SU-DHL-6 (cell line): ENCODE measurements around the gene RCBTB2.

ENCODE experiments used
- H2AFZ ChIP-seq: fragments of 200-600 bp; sonication (generic); 2 replicates; pipeline ENCODE4 v1.6.1; 2014; ENCODE audit warnings: low read depth, mild to moderate bottlenecking, moderate library complexity, mixed read lengths, antibody characterized with exemption, low read length; ENCODE audit not compliant: severe bottlenecking
- H3F3A ChIP-seq: fragments of 200-600 bp; shearing (Covaris generic); 2 replicates; pipeline ENCODE4 v1.6.0; 2016; ENCODE audit warnings: antibody characterized with exemption, mild to moderate bottlenecking; ENCODE audit not compliant: insufficient read depth
- H3K27ac ChIP-seq: fragments of 200-600 bp; sonication (generic); 2 replicates; pipeline ENCODE4 v1.5.1; 2016; ENCODE audit warnings: low read depth, mild to moderate bottlenecking, low read length, moderate library complexity, mixed read lengths
- H3K27me3 ChIP-seq: fragments of 200-600 bp; sonication (generic), shearing (Covaris generic); 2 replicates; pipeline ENCODE4 v1.6.0; 2014; ENCODE audit warnings: mild to moderate bottlenecking, low read length
- H3K36me3 ChIP-seq: fragments of 200-600 bp; sonication (generic); 2 replicates; pipeline ENCODE4 v1.6.1; 2014; ENCODE audit warnings: mild to moderate bottlenecking, low read length, mixed read lengths
- H3K4me2 ChIP-seq: fragments of 300-600, 200-600 bp; shearing (Covaris generic), sonication (generic); 2 replicates; pipeline ENCODE4 v1.6.0; 2014; ENCODE audit warnings: low read length, low read depth, mild to moderate bottlenecking; ENCODE audit not compliant: poor library complexity, severe bottlenecking
- H3K4me3 ChIP-seq: fragments of 200-600 bp; sonication (generic); 2 replicates; pipeline ENCODE4 v1.5.1; 2014; ENCODE audit warnings: antibody characterized with exemption, low read length, mild to moderate bottlenecking, mixed read lengths; ENCODE audit not compliant: insufficient read depth, poor library complexity, severe bottlenecking
- H3K79me2 ChIP-seq: fragments of 200-600 bp; sonication (generic); 2 replicates; pipeline ENCODE4 v1.6.1; 2014; ENCODE audit warnings: mild to moderate bottlenecking, low read length, moderate library complexity; ENCODE audit not compliant: insufficient read depth
- H3K9ac ChIP-seq: fragments of 200-600 bp; sonication (generic); 2 replicates; pipeline ENCODE4 v1.7.0; 2014; ENCODE audit warnings: mild to moderate bottlenecking, low read length
- H3K9me2 ChIP-seq: fragments of 200-600 bp; sonication (generic); replicated peaks from 2 replicates; pipeline ENCODE4 v1.6.1; 2014; ENCODE audit warnings: low read length; ENCODE audit not compliant: insufficient read depth
- H3K9me3 ChIP-seq: fragments of 200-600 bp; sonication (generic); 2 replicates; pipeline ENCODE4 v1.6.1; 2014; ENCODE audit warnings: low read length, mixed read lengths; ENCODE audit not compliant: insufficient read depth
- H4K20me1 ChIP-seq: fragments of 200-600 bp; sonication (generic); 2 replicates; pipeline ENCODE4 v1.6.1; 2014; ENCODE audit warnings: low read depth, mild to moderate bottlenecking, antibody characterized with exemption, low read length, moderate library complexity, mixed read lengths
- EZH2phosphoT487 ChIP-seq: fragments of 200-600 bp; sonication (generic), shearing (Covaris generic); conservative IDR thresholded peaks from 2 replicates; pipeline ENCODE4 v1.6.1; 2018; ENCODE audit warnings: mild to moderate bottlenecking, antibody characterized with exemption, low read length, moderate library complexity, mixed read lengths
- TF ChIP-seq, protein P1 (sequence below): fragments of 200-600 bp; sonication (generic); IDR thresholded peaks from one replicate; pipeline ENCODE4 v1.5.1; 2017; ENCODE audit warnings: antibody characterized with exemption, mild to moderate bottlenecking, low read length, moderate library complexity; ENCODE audit not compliant: insufficient read depth, poor library complexity, severe bottlenecking

The RCBTB2 gene

DNA sequence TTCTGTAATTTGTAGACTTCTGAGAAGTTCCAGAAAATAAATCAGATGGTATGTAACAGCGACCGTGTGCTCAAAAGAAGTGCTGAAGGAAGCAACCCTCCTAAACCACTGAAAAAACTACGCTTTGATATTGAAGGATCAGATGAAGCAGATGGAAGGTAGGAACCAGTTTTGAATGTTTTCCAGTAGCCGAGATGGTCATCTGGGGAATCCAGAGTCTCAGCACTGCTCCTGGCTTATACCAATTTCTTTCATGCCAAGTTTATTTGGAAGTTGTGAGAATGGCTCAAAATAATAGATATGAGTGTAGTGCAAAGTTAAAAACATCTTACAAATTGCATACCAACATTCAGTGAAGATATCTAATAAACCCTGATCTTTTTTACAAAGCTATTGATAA is 56.2 kb downstream of the RCBTB2 start:
- Histone ChIP-seq H3K9me2 (no peaks in the 10 kb centered on the region), H3K79me2 (no peaks in the 10 kb centered on the region), H3F3A (peaks cover 15% of the 10 kb centered on the region; the same call in 1 of the 2 replicates), H3K9ac (no peak overlapping the region), H4K20me1 (no peaks in the 10 kb centered on the region), H3K27me3 (no peaks in the 10 kb centered on the region), H3K4me2 (no peak overlapping the region), H3K4me3 (no peak overlapping the region), H3K36me3 (peaks cover 52% of the 10 kb centered on the region), H3K27ac (peak overlapping the region; percentile 16; the same call in 1 of the 2 replicates), H2AFZ (no peak overlapping the region), H3K9me3 (no peaks in the 10 kb centered on the region)
- TF ChIP-seq EZH2phosphoT487, result no peak
- TF ChIP-seq, protein P1, sequence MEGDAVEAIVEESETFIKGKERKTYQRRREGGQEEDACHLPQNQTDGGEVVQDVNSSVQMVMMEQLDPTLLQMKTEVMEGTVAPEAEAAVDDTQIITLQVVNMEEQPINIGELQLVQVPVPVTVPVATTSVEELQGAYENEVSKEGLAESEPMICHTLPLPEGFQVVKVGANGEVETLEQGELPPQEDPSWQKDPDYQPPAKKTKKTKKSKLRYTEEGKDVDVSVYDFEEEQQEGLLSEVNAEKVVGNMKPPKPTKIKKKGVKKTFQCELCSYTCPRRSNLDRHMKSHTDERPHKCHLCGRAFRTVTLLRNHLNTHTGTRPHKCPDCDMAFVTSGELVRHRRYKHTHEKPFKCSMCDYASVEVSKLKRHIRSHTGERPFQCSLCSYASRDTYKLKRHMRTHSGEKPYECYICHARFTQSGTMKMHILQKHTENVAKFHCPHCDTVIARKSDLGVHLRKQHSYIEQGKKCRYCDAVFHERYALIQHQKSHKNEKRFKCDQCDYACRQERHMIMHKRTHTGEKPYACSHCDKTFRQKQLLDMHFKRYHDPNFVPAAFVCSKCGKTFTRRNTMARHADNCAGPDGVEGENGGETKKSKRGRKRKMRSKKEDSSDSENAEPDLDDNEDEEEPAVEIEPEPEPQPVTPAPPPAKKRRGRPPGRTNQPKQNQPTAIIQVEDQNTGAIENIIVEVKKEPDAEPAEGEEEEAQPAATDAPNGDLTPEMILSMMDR, result no peak

DNA sequence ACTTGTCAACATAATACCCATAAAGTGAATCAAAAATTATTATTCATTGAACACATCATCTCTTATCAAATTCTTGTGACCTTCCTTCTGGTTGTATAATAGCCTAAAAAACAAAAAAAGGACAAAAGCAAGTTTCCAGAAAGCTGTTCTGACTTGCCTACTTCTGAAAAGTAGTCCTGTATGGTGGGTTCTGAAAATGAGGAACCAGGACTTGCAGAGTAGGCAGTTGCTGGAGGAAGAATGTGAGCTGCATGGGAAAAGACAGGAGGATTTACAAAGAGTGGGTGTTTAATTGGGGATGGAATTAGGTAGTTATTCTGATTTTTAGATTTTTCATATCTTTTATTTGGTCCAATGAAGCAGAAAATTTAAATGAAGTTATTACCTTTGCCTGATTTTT is 56.7 kb downstream of the RCBTB2 start:
- H3K27me3 ChIP-seq, result no peaks in the 10 kb centered on the region
- no peaks in the 10 kb centered on the region for H3K9me2 ChIP-seq
- no peak overlapping the region for H3K9ac ChIP-seq
- TF ChIP-seq, protein P1, result no peak
- TF ChIP-seq EZH2phosphoT487, result no peak
- no peaks in the 10 kb centered on the region for H3K79me2 ChIP-seq
- H3F3A ChIP-seq, result peaks cover 14% of the 10 kb centered on the region; the same call in 1 of the 2 replicates
- H3K9me3 ChIP-seq, result no peaks in the 10 kb centered on the region
- H2AFZ ChIP-seq, result no peak overlapping the region
- H4K20me1 ChIP-seq, result no peaks in the 10 kb centered on the region
- H3K27ac ChIP-seq, result no peak overlapping the region
- H3K4me3 ChIP-seq, result no peak overlapping the region
- peaks cover 52% of the 10 kb centered on the region for H3K36me3 ChIP-seq
- H3K4me2 ChIP-seq, result no peak overlapping the region

DNA sequence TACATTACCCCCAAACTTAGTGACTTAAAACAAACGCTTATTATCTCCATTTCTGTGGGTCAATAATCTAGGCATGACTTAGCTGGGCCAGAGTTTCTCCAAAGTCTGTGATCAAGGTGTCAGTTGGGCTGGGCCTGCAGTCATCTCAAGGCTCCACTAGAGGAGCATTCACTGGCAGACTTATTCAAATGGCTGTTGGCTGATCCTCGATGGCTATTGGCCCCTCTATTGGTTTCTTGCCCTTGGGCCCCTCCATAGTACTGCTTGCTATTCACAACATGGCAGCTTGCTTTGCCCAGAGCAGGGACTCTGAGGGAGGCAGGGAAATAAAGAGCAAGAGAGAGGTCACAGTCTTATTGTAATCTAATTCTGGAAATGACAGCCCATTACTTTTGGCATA is 57.6 kb downstream of the RCBTB2 start:
- peaks cover 7% of the 10 kb centered on the region; the same call in 1 of the 2 replicates for H3F3A ChIP-seq
- no peak overlapping the region for H2AFZ ChIP-seq
- no peak overlapping the region for H3K4me3 ChIP-seq
- peaks cover 45% of the 10 kb centered on the region for H3K36me3 ChIP-seq
- no peaks in the 10 kb centered on the region for H3K9me2 ChIP-seq
- no peaks in the 10 kb centered on the region for H3K79me2 ChIP-seq
- H3K27ac ChIP-seq, result no peak overlapping the region
- no peak overlapping the region for H3K9ac ChIP-seq
- no peak overlapping the region for H3K4me2 ChIP-seq
- H3K9me3 ChIP-seq, result no peaks in the 10 kb centered on the region
- no peaks in the 10 kb centered on the region for H4K20me1 ChIP-seq
- no peaks in the 10 kb centered on the region for H3K27me3 ChIP-seq
- TF ChIP-seq EZH2phosphoT487, result no peak
- TF ChIP-seq, protein P1, result no peak
